ENCODE results near the gene PLAAT1.

The PLAAT1 gene

DNA sequence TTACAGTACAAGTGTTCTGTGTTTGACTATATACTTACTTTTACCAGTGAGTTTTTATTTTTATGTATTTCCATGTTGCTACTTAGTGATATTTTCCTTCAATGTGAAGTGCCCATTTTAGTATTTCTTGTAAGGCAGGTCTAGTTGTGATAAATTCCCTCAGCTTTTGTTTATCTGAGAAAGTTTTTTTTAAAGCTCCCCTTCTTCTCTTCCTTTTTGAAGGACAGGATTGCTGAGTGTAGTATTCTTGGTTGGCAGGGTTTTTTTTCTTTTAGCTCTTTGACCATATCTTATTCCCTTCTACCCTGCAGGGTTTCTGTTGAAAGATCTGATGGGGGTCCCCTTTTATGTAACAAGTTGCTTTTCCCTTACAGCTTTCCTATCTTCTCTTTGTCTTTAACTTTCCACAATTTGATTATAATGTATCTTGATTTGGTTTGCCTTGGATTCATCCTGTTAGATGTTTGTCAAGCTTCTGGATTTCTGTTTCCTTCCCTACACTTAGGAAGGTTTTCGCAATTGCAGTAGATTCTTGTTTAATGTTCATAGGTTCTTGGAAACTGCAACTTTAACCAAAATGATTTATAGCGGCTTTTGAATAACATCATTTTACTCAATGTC, 7.9 kb downstream of the PLAAT1 start:
- no peak for DNase-seq (ENCODE audit: low read depth)
- H3K4me3 ChIP-seq (ENCODE audit: low read depth, low read length) = no peak overlapping the region
- TF ChIP-seq, protein P1, sequence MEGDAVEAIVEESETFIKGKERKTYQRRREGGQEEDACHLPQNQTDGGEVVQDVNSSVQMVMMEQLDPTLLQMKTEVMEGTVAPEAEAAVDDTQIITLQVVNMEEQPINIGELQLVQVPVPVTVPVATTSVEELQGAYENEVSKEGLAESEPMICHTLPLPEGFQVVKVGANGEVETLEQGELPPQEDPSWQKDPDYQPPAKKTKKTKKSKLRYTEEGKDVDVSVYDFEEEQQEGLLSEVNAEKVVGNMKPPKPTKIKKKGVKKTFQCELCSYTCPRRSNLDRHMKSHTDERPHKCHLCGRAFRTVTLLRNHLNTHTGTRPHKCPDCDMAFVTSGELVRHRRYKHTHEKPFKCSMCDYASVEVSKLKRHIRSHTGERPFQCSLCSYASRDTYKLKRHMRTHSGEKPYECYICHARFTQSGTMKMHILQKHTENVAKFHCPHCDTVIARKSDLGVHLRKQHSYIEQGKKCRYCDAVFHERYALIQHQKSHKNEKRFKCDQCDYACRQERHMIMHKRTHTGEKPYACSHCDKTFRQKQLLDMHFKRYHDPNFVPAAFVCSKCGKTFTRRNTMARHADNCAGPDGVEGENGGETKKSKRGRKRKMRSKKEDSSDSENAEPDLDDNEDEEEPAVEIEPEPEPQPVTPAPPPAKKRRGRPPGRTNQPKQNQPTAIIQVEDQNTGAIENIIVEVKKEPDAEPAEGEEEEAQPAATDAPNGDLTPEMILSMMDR (IDR thresholded peaks at IDR 0.05; ENCODE audit: insufficient read depth, low read depth, low read length, missing control alignments) = no peak

DNA sequence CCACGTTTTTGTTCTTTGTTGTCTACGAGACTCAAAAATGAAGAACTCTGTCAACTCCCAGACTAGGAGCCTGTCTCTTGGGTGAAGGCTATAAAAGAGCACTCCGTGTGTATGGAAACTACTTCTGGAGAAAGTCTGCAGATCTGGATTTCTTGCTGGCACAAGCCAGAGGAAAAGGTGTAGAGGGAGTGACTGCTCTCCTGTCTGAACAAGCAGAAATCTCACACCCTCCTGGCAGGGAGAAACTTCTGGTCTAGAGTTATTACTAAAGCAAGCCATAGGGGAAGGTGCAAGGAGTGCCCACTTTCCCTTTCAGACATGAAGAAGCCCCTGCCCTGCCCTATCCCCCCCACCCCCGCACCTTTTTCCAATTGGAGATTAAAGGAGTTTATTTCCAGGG, 9.5 kb downstream of the PLAAT1 start:
- TF ChIP-seq, protein P1 (IDR thresholded peaks at IDR 0.05; ENCODE audit: insufficient read depth, low read depth, low read length, missing control alignments) = no peak

DNA sequence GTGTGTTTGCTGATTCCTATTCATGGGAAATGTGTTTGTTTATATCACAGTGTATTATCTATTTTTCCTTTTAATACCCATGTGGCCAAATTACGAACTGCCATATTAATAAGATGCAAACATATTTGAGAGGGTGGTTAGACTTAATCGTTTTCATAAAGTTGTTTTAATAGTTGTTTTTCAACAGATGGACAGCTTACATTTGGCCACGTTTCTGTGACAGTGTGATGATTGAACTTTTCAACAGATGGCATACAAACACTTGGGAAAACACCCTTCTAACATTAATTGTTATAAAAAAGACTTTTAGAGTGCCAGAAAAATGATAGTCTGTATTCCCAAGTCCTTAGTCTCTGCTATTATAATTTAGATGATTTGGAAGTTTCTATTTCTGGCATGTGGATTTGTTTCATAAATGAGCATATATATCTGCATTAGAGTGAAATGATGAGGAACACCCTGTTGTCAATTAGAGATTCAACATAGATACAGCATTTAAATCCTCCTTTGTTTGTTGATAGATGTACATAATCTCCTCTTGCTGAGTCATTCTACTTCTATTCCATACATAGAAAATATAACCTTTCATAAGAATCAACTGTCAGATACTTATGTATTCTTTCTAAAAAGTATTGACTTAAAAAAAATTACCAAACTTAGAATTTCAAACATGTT, 13.1 kb downstream of the PLAAT1 start:
- TF ChIP-seq, protein P1 (IDR thresholded peaks at IDR 0.05; ENCODE audit: insufficient read depth, low read depth, low read length, missing control alignments) = no peak

More for the DNA sequence above, 9.5 kb downstream of the PLAAT1 start:
- no peak overlapping the region for H3K4me3 ChIP-seq (ENCODE audit: low read depth, low read length)
- DNase-seq (ENCODE audit: low read depth) = no peak

DNA sequence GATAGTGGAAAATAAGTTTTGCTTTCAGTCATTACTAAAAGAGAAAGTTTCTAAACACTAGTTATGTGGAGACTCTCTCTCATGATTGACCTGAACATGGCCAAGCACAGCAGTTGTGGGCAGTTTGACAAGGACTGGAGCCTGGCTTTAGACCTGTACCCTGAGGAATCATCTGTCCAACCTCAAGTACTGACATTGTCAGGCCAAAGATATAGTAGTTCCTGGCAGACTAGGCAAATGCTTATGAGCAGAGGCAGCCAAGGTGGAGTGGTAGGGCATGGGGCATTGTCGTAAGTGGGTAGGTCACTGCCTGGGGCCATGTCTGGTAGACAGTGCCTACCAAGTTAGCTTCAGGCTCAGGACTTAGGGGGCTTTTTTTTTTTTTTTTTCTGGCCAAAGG, 20.9 kb downstream of the PLAAT1 start:
- DNase-seq (ENCODE audit: low read depth) = no peak
- TF ChIP-seq, protein P1 (IDR thresholded peaks at IDR 0.05; ENCODE audit: insufficient read depth, low read depth, low read length, missing control alignments) = no peak
- H3K4me3 ChIP-seq (ENCODE audit: low read depth, low read length) = no peak overlapping the region

More for the DNA sequence above, 13.1 kb downstream of the PLAAT1 start:
- no peak for DNase-seq (ENCODE audit: low read depth)
- no peak overlapping the region for H3K4me3 ChIP-seq (ENCODE audit: low read depth, low read length)

DNA sequence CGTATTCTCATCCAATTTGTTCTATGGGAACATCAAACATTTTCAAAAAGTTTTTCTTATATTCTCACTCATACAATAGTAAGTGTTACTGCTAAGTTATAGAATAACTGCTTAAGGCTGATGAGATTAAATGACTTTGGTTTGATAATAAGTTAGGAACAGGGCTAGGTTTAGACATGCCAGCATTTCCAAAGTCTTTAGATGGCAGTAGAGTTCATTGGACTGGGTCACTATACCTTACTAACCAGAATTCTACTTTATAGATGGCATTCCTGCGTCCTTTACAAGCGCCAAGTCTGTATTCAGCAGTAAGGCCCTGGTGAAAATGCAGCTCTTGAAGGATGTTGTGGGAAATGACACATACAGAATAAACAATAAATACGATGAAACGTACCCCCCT, 21.7 kb downstream of the PLAAT1 start:
- TF ChIP-seq, protein P1 (IDR thresholded peaks at IDR 0.05; ENCODE audit: insufficient read depth, low read depth, low read length, missing control alignments) = no peak
- no peak for DNase-seq (ENCODE audit: low read depth)
- no peak overlapping the region for H3K4me3 ChIP-seq (ENCODE audit: low read depth, low read length)

DNA sequence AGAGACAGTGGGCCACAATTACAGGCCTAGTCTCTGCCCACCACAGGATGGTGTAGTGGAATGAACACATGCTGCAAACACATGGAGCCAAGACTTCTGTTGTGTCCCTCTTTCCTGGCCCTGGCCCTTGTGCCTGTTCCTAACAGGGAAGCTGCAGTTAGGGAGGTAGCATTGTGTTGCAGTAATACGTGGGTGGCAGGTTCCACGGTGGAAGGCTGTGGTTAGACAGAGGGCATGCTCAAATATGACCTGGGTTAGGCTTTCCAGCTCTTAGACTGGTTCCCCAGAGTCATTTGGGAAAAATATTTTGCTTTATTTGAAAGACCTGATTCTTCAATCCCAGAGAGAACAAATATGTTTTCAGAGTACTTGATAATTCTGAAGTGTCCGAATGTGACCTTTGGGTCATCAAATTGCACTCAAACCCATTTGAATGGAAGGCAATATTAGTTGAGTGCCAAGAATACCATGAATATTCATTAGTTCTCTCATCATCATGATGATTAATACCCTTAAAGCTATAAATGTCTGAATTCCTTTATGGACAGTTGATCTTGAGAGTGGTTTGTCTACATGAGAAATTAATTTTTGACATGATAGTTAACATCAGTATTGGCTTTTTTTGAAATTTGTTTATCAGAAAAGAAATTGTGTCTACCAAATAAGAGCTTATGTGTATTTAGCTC, 28.5 kb downstream of the PLAAT1 start:
- H3K4me3 ChIP-seq (ENCODE audit: low read depth, low read length) = no peak overlapping the region
- TF ChIP-seq, protein P1 (IDR thresholded peaks at IDR 0.05; ENCODE audit: insufficient read depth, low read depth, low read length, missing control alignments) = no peak
- DNase-seq (ENCODE audit: low read depth) = no peak
